Naive thymus-derived CD8-positive, alpha-beta T cell (primary cell): ENCODE measurements around the gene PFDN6. TPM values are rescaled to one million over a fixed set of nuclear protein-coding genes. Genes with fewer than 3 reads are reported as not detected.
A peak's percentile ranks its signal among the peaks of the same experiment; 100 is the strongest.

Source experiments
- ATAC-seq, 2 donors: fragments of 150-1000 bp; cut with Tn5 transposase in 1 of 2; sonication (Bioruptor Pico), chemical (Tn5 transposase) in 1 of 2; 1 replicate in 1 of 2; 2 replicates in 1 of 2; pipeline ENCODE4 v1.10.0; 2021; ENCODE audit warnings: mild to moderate bottlenecking in 2 of 2, moderate library complexity in 2 of 2
- POLR2A ChIA-PET: fragments of 350-600 bp; sonication (Branson Sonifier 250); formaldehyde crosslinking; loops from one replicate; lab custom pipeline; 2021; ENCODE audit warnings: antibody characterized with exemption; lab: Charles Lee
- DNase-seq, 10 donors: peaks; one replicate each; pipeline versions ENCODE4 v3.0.0 to v3.0.0-alpha.2; 2020 to 2022
- H3K27ac Mint-ChIP-seq, 10 donors: one replicate each; pipeline ENCODE4 v1.8.0; 2020 to 2022; ENCODE audit warnings: mild to moderate bottlenecking in 10 of 10, mixed read lengths in 10 of 10, moderate library complexity in 4 of 10, inconsistent platforms in 1 of 10
- H3K27me3 Mint-ChIP-seq, 5 donors: one replicate each; pipeline ENCODE4 v1.8.0; 2021 to 2022; ENCODE audit warnings: mixed read lengths in 5 of 5
- H3K36me3 Mint-ChIP-seq, 3 donors: one replicate each; pipeline ENCODE4 v1.8.0; 2020 to 2022; ENCODE audit warnings: mixed read lengths in 3 of 3, mild to moderate bottlenecking in 2 of 3, inconsistent platforms in 1 of 3
- H3K4me1 Mint-ChIP-seq, 4 donors: one replicate each; pipeline ENCODE4 v1.8.0; 2021 to 2022; ENCODE audit warnings: mixed read lengths in 4 of 4
- H3K4me3 Mint-ChIP-seq, 10 donors: one replicate each; pipeline ENCODE4 v1.8.0; 2020 to 2022; ENCODE audit warnings: mild to moderate bottlenecking in 10 of 10, mixed read lengths in 10 of 10, moderate library complexity in 6 of 10, inconsistent platforms in 1 of 10
- H3K9me3 Mint-ChIP-seq, 9 donors: one replicate each; pipeline ENCODE4 v1.8.0; 2020 to 2022; ENCODE audit warnings: mixed read lengths in 9 of 9, mild to moderate bottlenecking in 3 of 9, inconsistent platforms in 1 of 9, moderate library complexity in 1 of 9
- polyA plus RNA-seq, 3 donors: library from polyadenylated mRNA; unstranded; fragments of 300-500 nt; fragmentation: Illumina TruSeq; gene quantifications; one replicate each; pipeline ENCODE4 v1.2.3, GENCODE V29; 2021
- total RNA-seq, 8 experiments: library from RNA in 2 of 8; stranded (reverse) in 2 of 8; gene quantifications; one replicate each; pipeline ENCODE4 v1.2.3 and lab custom pipeline; 2021 to 2026

Gene PFDN6
- total and polyA plus RNA-seq, 5 experiments from 2014 or later: 30.4 to 38.2 (median 35.5) TPM

DNA sequence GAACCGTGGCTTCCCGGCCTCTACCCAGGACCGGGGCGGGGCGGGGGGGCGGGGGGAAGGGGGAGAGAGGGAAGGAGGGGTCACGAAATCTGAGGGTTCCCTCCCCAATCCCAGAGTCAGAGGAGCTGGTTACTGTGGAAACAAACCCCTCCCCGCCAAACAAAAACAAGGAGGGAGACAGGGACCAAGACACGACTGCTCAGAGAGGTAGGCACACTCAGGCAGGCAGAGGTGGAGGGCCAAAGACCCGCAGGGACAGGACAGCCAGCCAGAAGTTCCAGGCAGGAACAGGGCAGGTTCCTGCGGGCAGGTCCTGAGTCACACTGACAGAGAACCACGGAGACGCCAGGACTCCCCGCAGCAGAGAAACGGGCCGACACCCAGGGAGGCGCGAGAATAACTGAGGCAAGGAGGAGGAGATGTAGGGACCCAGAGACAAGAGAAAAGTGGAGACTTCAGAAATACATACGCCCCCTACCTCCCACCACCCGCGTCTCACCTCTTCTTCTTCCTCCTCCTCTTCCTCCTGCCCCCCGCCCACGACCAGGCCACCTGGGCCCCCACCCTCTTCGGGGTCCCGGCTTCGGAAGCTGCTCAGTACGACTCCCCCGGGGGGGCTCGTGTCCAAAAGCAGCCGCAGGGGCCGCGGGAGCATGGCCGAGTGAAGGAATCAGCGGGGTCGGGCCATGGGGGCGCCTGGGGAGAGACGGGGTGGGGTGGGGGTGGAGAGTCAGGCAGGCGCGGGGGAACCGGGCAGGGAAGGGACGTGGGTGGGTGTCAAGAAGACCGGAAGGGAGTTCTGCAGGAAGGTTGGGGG lies 8.8 kb downstream of the PFDN6 start:
- Mint-ChIP-seq H3K9me3 (peaks cover 0 to 2% (median 0%) of the 10 kb centered on the region in 9 donors), H3K4me1 (peaks cover 16 to 43% (median 39%) of the 10 kb centered on the region in 4 donors), H3K4me3 (peak overlapping the region; percentile 94 to 100 (median 98)), H3K27me3 (peaks cover 0 to 2% (median 0%) of the 10 kb centered on the region in 5 donors), H3K36me3 (peaks cover 0 to 58% (median 4%) of the 10 kb centered on the region in 3 donors), H3K27ac (peak overlapping the region; percentile 93 to 100 (median 98))
- peak; percentile 26 to 29 for ATAC-seq
- DNase-seq: peak; percentile 30 to 82 (median 68)
- POLR2A ChIA-PET: interaction anchor here (0.8 to 7.4 kb wide), 20 partner anchors 9 to 330 kb away, joined by 3 to 106 read pairs (median 8); partner anchors contain the start of genes B3GALT4, BRD2, CUTA and PFDN6

DNA sequence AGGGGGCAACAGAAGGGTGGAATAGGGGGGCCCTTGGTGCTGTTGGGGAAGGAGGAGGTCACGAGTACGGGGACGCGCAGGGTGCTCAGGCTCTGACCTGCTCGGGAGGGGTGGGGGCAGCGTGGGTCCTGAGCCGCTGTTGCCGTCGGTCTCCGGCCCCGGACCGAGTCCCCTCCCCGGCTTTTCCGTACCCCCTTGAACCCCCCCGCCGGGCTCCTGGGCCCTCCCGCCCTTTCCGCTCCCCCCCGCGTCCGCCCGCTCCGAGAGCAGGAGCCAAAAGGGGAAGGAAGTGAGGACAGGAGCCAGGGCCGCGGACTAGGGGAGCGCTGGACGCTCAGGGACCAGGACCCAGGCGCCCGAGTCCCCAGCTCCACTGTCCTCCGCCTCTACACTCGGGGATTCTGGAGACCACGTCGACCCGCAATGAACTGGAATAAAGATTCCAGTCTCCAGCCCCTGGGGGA lies 9.4 kb downstream of the PFDN6 start, which contains the start of gene RGL2:
TSS of gene RGL2 (minus strand) at position 170 of the 464 bp plus-strand sequence. CDS start 332 bp downstream, outside the sequence.
- peaks cover 19 to 46% (median 43%) of the 10 kb centered on the region in 4 donors for H3K4me1 Mint-ChIP-seq

DNA sequence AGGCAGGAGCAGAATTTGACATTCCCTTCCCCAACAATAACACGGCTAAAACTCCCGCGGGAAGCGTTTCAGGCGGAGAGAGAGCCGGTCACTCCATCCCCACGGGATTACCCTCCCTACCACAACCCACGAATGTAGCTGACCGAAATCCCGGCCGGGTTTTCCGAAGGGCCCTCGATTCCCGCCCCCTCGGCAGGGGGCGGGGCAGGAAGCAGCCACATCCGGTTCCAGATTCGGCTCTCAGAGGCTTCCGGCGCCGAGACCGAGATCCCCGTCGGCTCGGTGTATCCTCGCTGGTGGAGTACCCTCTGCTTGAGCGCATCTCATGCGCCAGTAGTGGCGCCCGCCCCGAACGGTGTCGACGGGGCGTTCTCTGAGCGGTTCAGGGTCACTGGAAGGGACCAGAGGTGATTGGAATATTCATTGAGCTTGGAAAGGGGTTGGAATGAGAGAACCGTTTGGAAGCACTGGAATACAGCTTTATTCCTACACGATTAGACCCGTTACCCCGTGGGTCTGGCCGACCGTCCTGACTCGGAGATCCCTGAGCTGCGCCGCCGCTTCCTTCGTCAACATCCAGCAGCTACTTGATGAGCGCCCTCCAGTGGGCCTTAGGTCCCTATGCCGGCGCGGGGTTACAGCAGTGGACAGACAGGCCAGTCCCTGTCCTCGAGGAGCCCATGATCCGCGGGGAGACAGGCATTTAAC lies 10.0 kb downstream of the PFDN6 start:
- H3K36me3 Mint-ChIP-seq: peaks cover 0 to 62% (median 2%) of the 10 kb centered on the region in 3 donors
- H3K4me3 Mint-ChIP-seq: peak overlapping the region; percentile 94 to 100 (median 98)
- H3K27me3 Mint-ChIP-seq: peaks cover 0 to 2% (median 0%) of the 10 kb centered on the region in 5 donors
- H3K9me3 Mint-ChIP-seq: peaks cover 0 to 2% (median 0%) of the 10 kb centered on the region in 9 donors
- ATAC-seq: peak; percentile 82 to 88
- H3K27ac Mint-ChIP-seq: peak overlapping the region; percentile 94 to 100 (median 99)
- H3K4me1 Mint-ChIP-seq: peaks cover 20 to 49% (median 43%) of the 10 kb centered on the region in 4 donors
- peak; percentile 86 to 95 (median 92) for DNase-seq
- POLR2A ChIA-PET: interaction anchor here (0.6 to 7.4 kb wide), 27 partner anchors 8 to 328 kb away, joined by 3 to 106 read pairs (median 5); partner anchors contain the start of genes B3GALT4, CUTA, ITPR3 and PFDN6

More for the DNA sequence above, 9.4 kb downstream of the PFDN6 start, which contains the start of gene RGL2:
- Mint-ChIP-seq H3K36me3 (peaks cover 0 to 62% (median 6%) of the 10 kb centered on the region in 3 donors), H3K9me3 (peaks cover 0 to 2% (median 0%) of the 10 kb centered on the region in 9 donors), H3K27ac (peak within 1 kb of the TSS; percentile 96 to 100 (median 99)), H3K27me3 (peaks cover 0 to 2% (median 0%) of the 10 kb centered on the region in 5 donors), H3K4me3 (peak within 1 kb of the TSS; percentile 94 to 100 (median 98))
- peak; percentile 31 to 38 for ATAC-seq
- peak in 6 of 10 donors; percentile 32 to 82 (median 55) for DNase-seq
- POLR2A ChIA-PET: interaction anchor here (0.6 to 7.4 kb wide), 24 partner anchors 9 to 330 kb away, joined by 3 to 106 read pairs (median 6); partner anchors contain the start of genes B3GALT4, BRD2, CUTA and ITPR3

GRCh38 chr6:33301877-33302276 lies 12.5 kb downstream of the PFDN6 start:
- Mint-ChIP-seq H3K27me3 (peaks cover 0 to 2% (median 0%) of the 10 kb centered on the region in 5 donors), H3K36me3 (peaks cover 0 to 69% (median 4%) of the 10 kb centered on the region in 3 donors), H3K4me3 (peak overlapping the region in 2 of 10 donors; percentile 29 to 52), H3K4me1 (peaks cover 28 to 61% (median 56%) of the 10 kb centered on the region in 4 donors), H3K27ac (peak overlapping the region in 8 of 10 donors; percentile 24 to 97 (median 64)), H3K9me3 (peaks cover 0 to 2% (median 0%) of the 10 kb centered on the region in 9 donors)
- ATAC-seq (no peak), DNase-seq (no peak)
- POLR2A ChIA-PET: interaction anchor here (0.6 to 7.4 kb wide), 9 partner anchors 9 to 894 kb away, joined by 4 to 101 read pairs (median 15); partner anchors contain the start of genes B3GALT4, PFDN6, RPS18 and TAPBP

- H3K4me3 Mint-ChIP-seq: peak overlapping the region in 1 of 10 donors; percentile 66
- ATAC-seq: no peak
- H3K27ac Mint-ChIP-seq: peak overlapping the region in 4 of 10 donors; percentile 14 to 75 (median 30)
- H3K27me3 Mint-ChIP-seq: no peaks in the 10 kb centered on the region
- no peak for DNase-seq
- H3K9me3 Mint-ChIP-seq: peaks cover 0 to 2% (median 0%) of the 10 kb centered on the region in 9 donors
- H3K36me3 Mint-ChIP-seq: peaks cover 0 to 85% (median 4%) of the 10 kb centered on the region in 3 donors
- POLR2A ChIA-PET: interaction anchor here (0.6 to 1.8 kb wide), 2 partner anchors 24 to 40 kb away, joined by 3 to 12 read pairs; no protein-coding TSS in a partner anchor
- H3K4me1 Mint-ChIP-seq: peaks cover 28 to 67% (median 56%) of the 10 kb centered on the region in 4 donors
Observed at GRCh38 chr6:33304216-33304615, 14.8 kb downstream of the PFDN6 start.

GRCh38 chr6:33305052-33305451 lies 15.7 kb downstream of the PFDN6 start:
- Mint-ChIP-seq H3K27ac (peak overlapping the region in 5 of 10 donors; percentile 23 to 75 (median 44)), H3K4me1 (peaks cover 20 to 59% (median 51%) of the 10 kb centered on the region in 4 donors), H3K36me3 (peaks cover 0 to 85% (median 4%) of the 10 kb centered on the region in 3 donors), H3K27me3 (no peaks in the 10 kb centered on the region), H3K4me3 (no peak overlapping the region), H3K9me3 (no peaks in the 10 kb centered on the region)
- DNase-seq (no peak), ATAC-seq (no peak)
- POLR2A ChIA-PET: interaction anchor here (1.2 kb wide), 1 partner anchor 34 kb away, joined by 6 read pairs; the partner anchor contains the start of genes RPS18 and VPS52

GRCh38 chr6:33306356-33306755 lies 17.0 kb downstream of the PFDN6 start:
- H3K27me3 Mint-ChIP-seq: no peaks in the 10 kb centered on the region
- POLR2A ChIA-PET: interaction anchor here (0.7 to 1.4 kb wide), 3 partner anchors 13 to 272 kb away, joined by 3 to 6 read pairs (median 3); partner anchors contain the start of genes RPS18 and VPS52
- peaks cover 0 to 84% (median 4%) of the 10 kb centered on the region in 3 donors for H3K36me3 Mint-ChIP-seq
- ATAC-seq (no peak), DNase-seq (no peak)
- no peak overlapping the region for H3K4me3 Mint-ChIP-seq
- peaks cover 18 to 58% (median 48%) of the 10 kb centered on the region in 4 donors for H3K4me1 Mint-ChIP-seq
- peak overlapping the region in 8 of 10 donors; percentile 10 to 68 (median 47) for H3K27ac Mint-ChIP-seq
- H3K9me3 Mint-ChIP-seq: no peaks in the 10 kb centered on the region

GRCh38 chr6:33312361-33313104 lies 23.1 kb downstream of the PFDN6 start:
- ATAC-seq (peak; percentile 44 to 49), DNase-seq (peak; percentile 66 to 92 (median 85))
- Mint-ChIP-seq H3K36me3 (peaks cover 0 to 40% (median 3%) of the 10 kb centered on the region in 3 donors), H3K27me3 (no peaks in the 10 kb centered on the region), H3K4me1 (peaks cover 17 to 70% (median 65%) of the 10 kb centered on the region in 4 donors), H3K4me3 (peak overlapping the region; percentile 95 to 99 (median 98)), H3K9me3 (no peaks in the 10 kb centered on the region), H3K27ac (peak overlapping the region; percentile 95 to 100 (median 98))
- POLR2A ChIA-PET: interaction anchor here (0.5 to 4.9 kb wide), 21 partner anchors 11 to 343 kb away, joined by 3 to 89 read pairs (median 7); partner anchors contain the start of genes B3GALT4, CUTA, PFDN6 and RGL2

- POLR2A ChIA-PET: interaction anchor here (0.5 to 4.9 kb wide), 21 partner anchors 11 to 343 kb away, joined by 3 to 89 read pairs (median 6); partner anchors contain the start of genes B3GALT4, CUTA, PFDN6 and RGL2
- ATAC-seq (peak; percentile 6 to 15), DNase-seq (peak in 6 of 10 donors; percentile 26 to 44 (median 42))
- H3K9me3 Mint-ChIP-seq: no peaks in the 10 kb centered on the region
- peak overlapping the region; percentile 95 to 100 (median 98) for H3K27ac Mint-ChIP-seq
- H3K4me1 Mint-ChIP-seq: peaks cover 18 to 71% (median 65%) of the 10 kb centered on the region in 4 donors
- H3K4me3 Mint-ChIP-seq: peak overlapping the region; percentile 95 to 99 (median 98)
- H3K36me3 Mint-ChIP-seq: peaks cover 0 to 40% (median 4%) of the 10 kb centered on the region in 3 donors
- H3K27me3 Mint-ChIP-seq: no peaks in the 10 kb centered on the region
Observed at GRCh38 chr6:33313105-33313708, 23.8 kb downstream of the PFDN6 start.
